ENCODE data around the gene CA10. TPM values are rescaled to one million over a fixed set of nuclear protein-coding genes. Genes with fewer than 3 reads are reported as not detected.

The CA10 gene
- total RNA-seq, 1 experiment from 2014 or later, result 0.46 TPM

DNA sequence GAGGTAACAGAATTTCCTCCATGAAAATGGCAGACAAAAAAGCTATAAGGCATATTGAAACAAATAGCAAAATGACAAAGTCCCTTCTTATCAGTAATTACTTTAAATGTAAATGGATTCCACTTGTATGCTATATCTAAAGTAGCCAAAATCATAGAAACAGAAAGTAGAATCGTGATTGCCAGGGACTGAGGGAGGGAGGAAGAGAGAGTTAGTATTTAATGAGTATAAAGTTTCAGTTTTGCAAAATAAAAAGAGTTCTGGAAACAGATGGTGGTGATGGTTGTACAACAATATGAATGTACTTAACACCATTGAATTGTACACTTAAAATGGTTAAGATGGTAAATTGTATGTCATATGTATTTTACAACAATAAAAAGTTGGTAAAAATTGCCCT lies 407.4 kb downstream of the CA10 start:
- Histone ChIP-seq H3K23me2 (ENCODE audit: insufficient read length, low read depth, low read length, poor library complexity, severe bottlenecking) (no peaks in the 10 kb centered on the region), H3K79me2 (ENCODE audit: insufficient read depth, low read length) (no peaks in the 10 kb centered on the region), H3K9ac (ENCODE audit: extremely low read depth, insufficient read length, low read length) (no peak overlapping the region), H3K56ac (ENCODE audit: insufficient read length, low read depth, low read length) (no peak overlapping the region), H2BK15ac (ENCODE audit: low read depth, low read length) (no peak overlapping the region), H3T11ph (ENCODE audit: low read length) (no peak overlapping the region), H2BK12ac (ENCODE audit: insufficient read length, low read depth, low read length) (no peak overlapping the region), H2AK5ac (ENCODE audit: insufficient read length, low read length) (no peak overlapping the region), H3K79me1 (ENCODE audit: insufficient read depth, low read depth, low read length, poor library complexity, severe bottlenecking) (no peaks in the 10 kb centered on the region), H3K4me1 (ENCODE audit: insufficient read depth, low read length) (no peaks in the 10 kb centered on the region), H3K27ac (ENCODE audit: insufficient read length, low read depth, low read length) (no peak overlapping the region), H4K20me1 (ENCODE audit: control insufficient read depth, insufficient read depth, insufficient read length) (no peaks in the 10 kb centered on the region), H3K14ac (ENCODE audit: insufficient read depth, low read length) (no peak overlapping the region), H3K4me2 (ENCODE audit: insufficient read depth, insufficient read length, low read length) (no peak overlapping the region), H2BK120ac (ENCODE audit: low read depth, low read length, poor library complexity, severe bottlenecking) (no peak overlapping the region), H2BK20ac (ENCODE audit: low read depth, low read length, poor library complexity, severe bottlenecking) (no peak overlapping the region), H3K4ac (ENCODE audit: low read depth, low read length) (no peak overlapping the region), H2BK5ac (ENCODE audit: insufficient read length, low read length) (no peak overlapping the region), H4K5ac (ENCODE audit: insufficient read length, low read depth, low read length) (no peak overlapping the region), H3K9me3 (ENCODE audit: control insufficient read depth, low read depth, low read length) (no peaks in the 10 kb centered on the region), H2AFZ (ENCODE audit: low read length) (no peak overlapping the region), H3K27me3 (ENCODE audit: insufficient read depth, low read length) (no peaks in the 10 kb centered on the region), H4K91ac (ENCODE audit: insufficient read length, low read depth, low read length) (no peak overlapping the region), H3K23ac (ENCODE audit: insufficient read length, low read depth, low read length) (no peak overlapping the region), H3K18ac (ENCODE audit: insufficient read length, low read depth, low read length) (no peak overlapping the region), H4K8ac (replicated peaks; ENCODE audit: insufficient read length, low read depth, low read length) (no peak overlapping the region)
- WGBS (ENCODE audit: extremely low coverage, insufficient read length, low lambda C conversion rate), result no CpG with 5 or more reads among the region's 1 CpG
- H3K36me3 Mint-ChIP-seq (ENCODE audit: insufficient read depth in 1 of 3, low read depth in 3 of 3), result no peaks in the 10 kb centered on the region
- H3K4me1 Mint-ChIP-seq, result peaks cover 0 to 4% of the 10 kb centered on the region in 2 experiments; a peak in 2 of 4 replicates
- no peak for DNase-seq
- TF ChIP-seq, protein P1, sequence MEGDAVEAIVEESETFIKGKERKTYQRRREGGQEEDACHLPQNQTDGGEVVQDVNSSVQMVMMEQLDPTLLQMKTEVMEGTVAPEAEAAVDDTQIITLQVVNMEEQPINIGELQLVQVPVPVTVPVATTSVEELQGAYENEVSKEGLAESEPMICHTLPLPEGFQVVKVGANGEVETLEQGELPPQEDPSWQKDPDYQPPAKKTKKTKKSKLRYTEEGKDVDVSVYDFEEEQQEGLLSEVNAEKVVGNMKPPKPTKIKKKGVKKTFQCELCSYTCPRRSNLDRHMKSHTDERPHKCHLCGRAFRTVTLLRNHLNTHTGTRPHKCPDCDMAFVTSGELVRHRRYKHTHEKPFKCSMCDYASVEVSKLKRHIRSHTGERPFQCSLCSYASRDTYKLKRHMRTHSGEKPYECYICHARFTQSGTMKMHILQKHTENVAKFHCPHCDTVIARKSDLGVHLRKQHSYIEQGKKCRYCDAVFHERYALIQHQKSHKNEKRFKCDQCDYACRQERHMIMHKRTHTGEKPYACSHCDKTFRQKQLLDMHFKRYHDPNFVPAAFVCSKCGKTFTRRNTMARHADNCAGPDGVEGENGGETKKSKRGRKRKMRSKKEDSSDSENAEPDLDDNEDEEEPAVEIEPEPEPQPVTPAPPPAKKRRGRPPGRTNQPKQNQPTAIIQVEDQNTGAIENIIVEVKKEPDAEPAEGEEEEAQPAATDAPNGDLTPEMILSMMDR (conservative IDR thresholded peaks at IDR 0.05), result no peak
- no peaks in the 10 kb centered on the region for H3K9me3 Mint-ChIP-seq
- H3K4me3 Mint-ChIP-seq, result no peak overlapping the region
- no peaks in the 10 kb centered on the region for H3K27me3 Mint-ChIP-seq (ENCODE audit: low read depth)
- no peak overlapping the region for H3K27ac Mint-ChIP-seq

Data from H9 (cell line).